GM19328 (cell line): ENCODE measurements around the gene MYMK.
"Not testable (repeated sequence)": the region's sequence is repeated elsewhere in the genome, so short reads cannot be mapped to it uniquely, and the experiment has no call there.

Experiments
- ATAC-seq: cut with Tn5 transposase; IDR thresholded peaks from one replicate; pipeline ENCODE4 v1.9.1; 2021; ENCODE audit warnings: mild to moderate bottlenecking, moderate library complexity; ENCODE audit not compliant: unreplicated experiment

The MYMK gene, protein sequence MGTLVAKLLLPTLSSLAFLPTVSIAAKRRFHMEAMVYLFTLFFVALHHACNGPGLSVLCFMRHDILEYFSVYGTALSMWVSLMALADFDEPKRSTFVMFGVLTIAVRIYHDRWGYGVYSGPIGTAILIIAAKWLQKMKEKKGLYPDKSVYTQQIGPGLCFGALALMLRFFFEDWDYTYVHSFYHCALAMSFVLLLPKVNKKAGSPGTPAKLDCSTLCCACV

DNA sequence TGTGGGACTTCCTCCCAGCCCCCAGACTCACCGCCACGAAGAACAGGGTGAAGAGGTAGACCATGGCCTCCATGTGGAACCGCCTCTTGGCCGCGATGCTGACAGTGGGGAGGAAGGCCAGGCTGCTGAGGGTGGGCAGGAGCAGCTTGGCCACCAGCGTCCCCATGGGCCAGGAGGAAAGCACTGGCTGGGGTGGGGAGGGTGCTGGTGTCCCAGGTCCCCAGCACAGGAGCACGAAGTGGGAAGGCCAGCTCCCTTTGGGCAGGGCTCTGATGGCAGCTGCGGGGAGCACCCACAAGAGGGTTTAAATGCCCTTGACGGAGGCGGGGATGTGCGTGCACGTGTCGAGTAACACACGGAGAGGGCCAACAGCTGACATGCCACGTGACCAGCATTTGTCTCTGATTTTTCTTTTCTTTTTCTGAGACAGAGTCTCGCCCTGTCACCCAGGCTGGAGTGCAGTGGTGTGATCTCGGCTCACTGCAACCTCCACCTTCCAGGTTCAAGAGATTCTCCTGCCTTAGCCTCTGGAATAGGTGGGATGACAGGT lies at the start of gene MYMK:
TSS of gene MYMK (minus strand) at position 281 of the 550 bp plus-strand sequence. CDS start at position 166, 115 bp downstream.
- no peak for ATAC-seq

GRCh38 chr9:133573791-133574515 lies 49.2 kb upstream of the MYMK start:
- no peak for ATAC-seq

DNA sequence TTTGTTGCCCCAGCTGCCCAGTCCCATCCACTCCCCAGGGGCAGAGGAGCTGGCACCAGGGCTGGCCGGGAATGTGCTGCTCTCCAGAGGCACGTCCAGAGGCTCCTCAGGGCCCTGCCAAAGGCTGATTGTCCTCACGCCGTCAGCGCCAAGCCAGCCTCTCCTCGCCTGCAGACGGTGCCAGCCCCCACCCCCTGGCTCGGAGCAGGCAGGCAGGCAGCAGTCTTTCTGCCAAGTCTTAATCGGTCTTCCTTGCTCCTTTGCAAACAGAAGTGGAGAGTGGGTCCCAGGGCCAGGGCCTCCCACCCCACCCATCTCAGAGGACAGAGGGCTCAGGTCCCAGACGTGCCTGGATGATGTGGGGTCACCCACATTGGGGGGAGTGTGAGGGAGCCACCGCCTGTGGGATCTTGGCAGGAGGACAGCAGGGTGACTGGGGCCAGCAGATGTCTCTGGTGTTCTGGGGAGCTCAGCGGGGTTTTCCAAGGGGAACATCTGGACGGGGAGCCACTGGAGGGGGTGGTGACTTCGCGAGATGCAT lies 48.1 kb upstream of the MYMK start:
- ATAC-seq: no peak

- ATAC-seq: no peak
Observed at GRCh38 chr9:133571896-133572595, 47.3 kb upstream of the MYMK start.

DNA sequence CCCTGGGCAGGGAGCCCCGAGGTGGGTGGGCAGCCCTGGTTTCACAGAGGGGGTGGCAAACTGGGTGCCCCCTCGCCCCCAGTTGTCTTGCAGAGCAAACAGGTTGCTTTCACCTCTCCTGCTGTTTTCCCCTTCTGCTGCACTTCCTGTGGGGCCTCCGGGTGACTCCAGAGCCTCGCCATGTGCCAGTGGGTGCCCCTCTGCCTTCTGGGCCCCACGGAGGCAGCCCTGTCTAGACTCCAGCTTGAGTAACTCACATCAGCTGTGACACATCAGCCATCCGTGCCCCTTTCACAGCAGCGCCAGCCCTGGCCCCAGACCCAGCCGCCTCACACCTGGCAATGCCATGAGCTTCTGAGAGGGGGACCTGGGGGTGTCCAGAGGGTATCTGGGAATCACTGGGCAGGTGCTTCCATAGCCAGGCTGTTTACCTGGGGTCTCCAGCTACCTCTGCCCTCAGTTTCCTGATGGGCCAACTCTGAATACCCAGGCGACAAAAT lies 46.7 kb upstream of the MYMK start:
- no peak for ATAC-seq

DNA sequence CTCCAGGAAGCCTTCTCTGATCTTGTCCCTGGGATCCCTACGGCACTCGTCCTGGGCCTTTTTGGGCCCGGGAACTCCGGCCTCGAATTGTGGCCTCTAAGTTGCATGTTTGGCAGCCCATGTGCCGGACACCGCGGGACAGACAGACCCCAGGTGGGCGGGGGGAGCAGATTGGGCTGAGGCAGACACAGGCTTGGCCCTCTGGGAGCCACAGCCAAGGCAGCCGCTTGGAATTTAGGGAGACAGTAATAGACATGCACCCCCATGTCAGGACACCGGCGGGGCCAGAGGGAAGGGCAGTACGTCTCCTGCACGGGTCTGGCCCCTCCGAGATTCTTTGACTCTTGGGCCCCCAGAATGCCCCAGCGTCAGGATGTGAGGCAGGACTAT lies 45.9 kb upstream of the MYMK start:
- no peak for ATAC-seq

DNA sequence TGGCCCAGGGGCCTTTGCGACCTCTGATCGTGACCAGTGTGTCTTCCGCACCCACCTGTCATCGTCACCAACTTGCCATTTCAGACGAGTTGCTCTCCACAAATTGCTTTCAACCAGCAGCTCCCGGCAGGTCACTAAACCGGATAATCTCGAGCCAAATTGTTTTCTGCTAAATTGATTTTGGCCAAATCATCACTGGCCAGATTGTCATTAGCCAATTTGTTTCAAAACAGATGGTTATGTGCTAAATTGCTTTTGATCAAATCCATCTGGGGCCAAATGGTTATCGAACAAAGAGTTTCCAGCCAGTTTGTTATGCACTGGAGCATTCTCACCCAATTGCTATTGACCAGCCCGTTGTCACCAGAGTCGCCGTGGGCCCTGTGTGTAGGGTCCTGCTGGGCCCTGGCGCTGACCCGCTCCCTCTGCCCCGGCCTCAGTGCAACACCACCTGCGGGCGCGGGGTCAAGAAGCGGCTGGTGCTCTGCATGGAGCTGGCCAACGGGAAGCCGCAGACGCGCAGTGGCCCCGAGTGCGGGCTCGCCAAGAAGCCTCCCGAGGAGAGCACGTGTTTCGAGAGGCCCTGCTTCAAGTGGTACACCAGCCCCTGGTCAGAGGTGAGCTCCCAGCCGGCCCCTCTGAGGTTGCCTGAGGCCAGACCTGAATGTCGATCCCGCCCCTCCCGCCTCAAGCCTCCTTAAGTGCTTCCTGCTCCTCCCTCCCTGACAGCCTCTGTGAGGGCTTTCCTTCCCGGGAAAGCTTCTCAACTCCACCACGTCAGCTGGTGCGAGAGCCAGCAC lies 45.3 kb upstream of the MYMK start:
- ATAC-seq: no peak

DNA sequence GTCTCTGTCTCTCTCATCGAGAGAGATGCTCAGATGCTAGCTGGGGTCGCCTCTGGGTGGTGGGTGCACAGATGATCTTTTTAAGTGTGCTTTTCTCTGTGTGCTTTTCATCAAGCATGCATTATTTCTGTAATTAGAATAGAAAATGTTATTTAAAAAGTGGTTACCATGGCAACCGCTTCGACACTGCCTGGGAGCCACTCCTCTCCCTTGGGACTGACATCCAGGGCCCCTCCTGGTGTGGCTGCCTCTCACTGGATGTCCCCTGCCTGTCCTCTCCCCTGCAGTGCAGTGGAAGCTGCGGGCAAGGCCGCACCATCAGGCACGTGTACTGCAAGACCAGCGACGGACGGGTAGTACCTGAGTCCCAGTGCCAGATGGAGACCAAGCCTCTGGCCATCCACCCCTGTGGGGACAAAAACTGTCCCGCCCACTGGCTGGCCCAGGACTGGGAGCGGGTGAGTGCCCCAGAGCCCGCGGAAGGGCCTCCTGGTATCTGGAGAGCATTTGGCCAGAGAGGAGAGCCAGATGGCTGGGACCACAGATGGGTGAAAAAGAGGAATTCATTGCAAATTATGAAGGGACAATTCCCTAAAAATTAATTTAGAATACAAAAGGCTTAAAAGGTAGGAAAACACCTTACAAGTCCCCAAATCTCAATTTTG lies 44.5 kb upstream of the MYMK start:
- no peak for ATAC-seq

DNA sequence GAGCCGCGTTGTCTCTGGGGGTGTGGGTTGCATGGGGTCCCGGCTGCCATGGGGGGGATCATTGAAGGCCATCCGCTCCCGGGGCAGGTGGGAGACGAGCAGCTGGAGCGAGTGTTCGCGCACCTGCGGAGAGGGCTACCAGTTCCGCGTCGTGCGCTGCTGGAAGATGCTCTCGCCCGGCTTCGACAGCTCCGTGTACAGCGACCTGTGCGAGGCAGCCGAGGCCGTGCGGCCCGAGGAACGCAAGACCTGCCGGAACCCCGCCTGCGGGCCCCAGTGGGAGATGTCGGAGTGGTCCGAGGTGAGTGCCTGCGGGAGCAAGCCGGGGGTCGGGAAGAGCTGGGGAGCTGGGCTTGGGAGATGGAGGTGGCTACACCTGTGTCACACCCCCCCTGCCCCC lies 43.4 kb upstream of the MYMK start:
- no peak for ATAC-seq

DNA sequence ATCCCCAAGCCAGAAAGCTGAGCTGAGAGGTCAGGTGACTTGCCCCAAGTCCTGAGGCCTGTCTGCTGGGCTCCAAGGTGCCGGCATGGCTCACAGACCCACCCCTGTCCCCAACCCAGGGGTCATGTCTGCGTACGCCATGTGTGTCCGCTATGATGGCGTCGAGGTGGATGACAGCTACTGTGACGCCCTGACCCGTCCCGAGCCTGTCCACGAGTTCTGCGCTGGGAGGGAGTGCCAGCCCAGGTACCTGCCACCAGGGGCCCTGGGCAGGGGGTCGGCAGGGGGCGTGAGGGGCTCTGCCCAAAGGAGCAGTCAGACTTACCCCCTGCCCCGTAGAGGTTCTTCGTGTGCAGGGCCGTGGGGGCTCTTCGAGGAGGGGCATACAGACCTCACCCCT lies 42.1 kb upstream of the MYMK start:
- no peak for ATAC-seq

DNA sequence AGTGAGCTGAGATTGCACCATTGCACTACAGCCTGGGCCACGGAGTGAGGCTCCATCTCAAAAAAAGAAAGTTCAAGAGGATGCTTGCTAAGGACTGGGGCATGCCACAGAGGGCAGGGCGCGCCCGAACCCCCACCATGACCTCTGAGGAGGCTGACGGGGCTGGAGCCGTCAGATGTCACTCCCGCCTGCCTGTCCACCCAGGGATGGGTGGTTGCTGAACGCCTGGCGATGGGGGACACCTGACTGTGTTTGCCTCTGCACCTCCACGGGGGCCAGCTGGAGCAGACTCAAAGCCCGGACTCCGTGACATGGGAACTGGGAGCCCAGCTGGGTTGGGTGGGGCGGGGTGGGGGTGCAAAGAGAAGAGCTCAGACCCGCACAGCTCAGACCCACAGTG lies 41.6 kb upstream of the MYMK start:
- ATAC-seq: no peak

- no peak for ATAC-seq
Observed at GRCh38 chr9:133564451-133565116, 39.8 kb upstream of the MYMK start.

GRCh38 chr9:133563814-133564213 lies 39.1 kb upstream of the MYMK start:
- ATAC-seq: not testable (repeated sequence)

DNA sequence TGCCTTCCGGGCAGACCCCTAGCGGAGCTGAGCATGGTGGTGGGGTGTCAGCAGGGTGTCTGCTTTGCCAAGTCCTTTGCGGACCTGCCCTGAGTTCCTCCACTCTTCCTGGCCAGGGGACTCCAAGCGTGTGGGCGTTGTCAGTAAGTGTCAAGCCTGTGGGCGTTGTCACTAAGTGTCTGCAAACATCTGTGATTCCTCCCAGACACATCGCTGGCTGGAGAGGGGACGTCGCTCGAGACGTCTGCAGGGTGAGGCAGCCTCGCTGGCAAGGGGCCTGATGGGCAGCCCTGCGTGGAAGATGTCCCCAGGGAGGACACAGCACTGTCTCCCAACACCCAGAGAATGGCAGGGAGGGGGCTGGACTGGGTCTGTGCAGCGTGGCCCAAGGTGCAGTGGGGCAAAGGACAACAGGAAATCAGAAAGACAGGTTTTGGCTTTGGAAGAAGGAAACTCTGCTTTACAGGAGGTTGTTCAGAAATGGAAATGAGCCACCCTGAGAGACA lies 38.6 kb upstream of the MYMK start:
- no peak for ATAC-seq

GRCh38 chr9:133562611-133563290 lies 38.0 kb upstream of the MYMK start:
- ATAC-seq: no peak

GRCh38 chr9:133561976-133562554 lies 37.3 kb upstream of the MYMK start:
- ATAC-seq: no peak

DNA sequence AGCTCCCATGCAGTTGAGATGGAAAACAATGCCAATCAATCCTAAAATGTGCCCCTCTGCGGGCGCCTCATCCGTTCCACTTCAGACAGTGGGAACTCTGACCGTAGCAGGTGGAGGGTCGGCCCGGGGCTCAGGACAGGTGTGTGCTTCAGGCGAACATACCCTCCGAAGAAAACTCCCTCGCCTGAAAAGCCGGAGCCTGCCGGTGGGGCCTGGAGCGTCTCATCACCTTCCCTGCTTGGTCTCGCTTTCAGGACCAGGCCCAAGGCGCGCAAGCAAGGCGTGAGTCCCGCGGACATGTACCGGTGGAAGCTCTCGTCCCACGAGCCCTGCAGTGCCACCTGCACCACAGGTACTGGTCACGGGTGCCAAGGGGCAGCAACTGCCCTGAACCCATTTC lies 36.2 kb upstream of the MYMK start:
- no peak for ATAC-seq

DNA sequence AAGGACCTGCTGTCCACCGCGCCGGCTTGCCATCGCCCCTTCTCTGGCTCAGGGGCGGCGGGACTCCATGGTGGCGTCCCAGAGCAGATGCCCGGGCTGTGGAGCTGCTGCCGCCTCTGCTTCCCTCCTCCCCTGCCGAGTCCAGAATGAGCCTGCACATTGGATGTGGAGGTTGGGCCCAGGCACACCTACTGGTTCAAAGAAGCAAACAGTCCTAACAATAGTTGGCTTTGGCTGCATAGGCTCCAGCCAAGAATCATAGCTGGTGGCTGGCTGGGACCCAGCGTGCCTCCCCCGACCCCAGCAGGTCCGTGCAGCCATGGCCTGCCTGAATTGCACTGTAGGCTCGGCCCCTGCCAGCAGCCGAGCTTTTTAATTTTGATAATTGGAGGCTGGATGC lies 35.6 kb upstream of the MYMK start:
- no peak for ATAC-seq
